ENCODE data around the gene SERTAD3.

The SERTAD3 gene

GRCh38 chr19:40424637-40425449 is 19.3 kb downstream of the SERTAD3 start:
- no peak for DNase-seq (ENCODE audit: low spot score)

GRCh38 chr19:40423938-40424337 is 20.2 kb downstream of the SERTAD3 start:
- DNase-seq (ENCODE audit: low spot score) = no peak

- no peak for DNase-seq (ENCODE audit: low spot score)
These were observed 21.2 kb downstream of the SERTAD3 start for GRCh38 chr19:40422748-40423566.

GRCh38 chr19:40421993-40422747 is 22.0 kb downstream of the SERTAD3 start:
- no peak for DNase-seq (ENCODE audit: low spot score)

- DNase-seq (ENCODE audit: low spot score) = peak; percentile 96
These were observed 23.1 kb downstream of the SERTAD3 start for GRCh38 chr19:40420766-40421765.

- DNase-seq (ENCODE audit: low spot score) = no peak
These were observed 23.7 kb downstream of the SERTAD3 start for GRCh38 chr19:40420451-40420765.

GRCh38 chr19:40419780-40420179 is 24.4 kb downstream of the SERTAD3 start:
- no peak for DNase-seq (ENCODE audit: low spot score)

GRCh38 chr19:40419066-40419612 is 25.0 kb downstream of the SERTAD3 start:
- no peak for DNase-seq (ENCODE audit: low spot score)

- no peak for DNase-seq (ENCODE audit: low spot score)
These were observed 26.1 kb downstream of the SERTAD3 start for GRCh38 chr19:40418040-40418439.

- no peak for DNase-seq (ENCODE audit: low spot score)
These were observed 26.5 kb downstream of the SERTAD3 start for GRCh38 chr19:40417643-40417981.

GRCh38 chr19:40416918-40417642 is 27.1 kb downstream of the SERTAD3 start:
- DNase-seq (ENCODE audit: low spot score) = no peak

- DNase-seq (ENCODE audit: low spot score) = no peak
These were observed 28.4 kb downstream of the SERTAD3 start for GRCh38 chr19:40415768-40416167.

- DNase-seq (ENCODE audit: low spot score) = no peak
These were observed 29.3 kb downstream of the SERTAD3 start for GRCh38 chr19:40414542-40415535.

GRCh38 chr19:40413291-40413845 is 30.8 kb downstream of the SERTAD3 start, which contains the start of gene PRX:
PRX (minus strand) TSS chr19:40413378; CDS start chr19:40407932, 5,446 bp downstream.
- DNase-seq (ENCODE audit: low spot score) = no peak

- no peak for DNase-seq (ENCODE audit: low spot score)
These were observed 31.3 kb downstream of the SERTAD3 start for GRCh38 chr19:40412866-40413265.

GRCh38 chr19:40411958-40412499 is 32.1 kb downstream of the SERTAD3 start:
- no peak for DNase-seq (ENCODE audit: low spot score)

- DNase-seq (ENCODE audit: low spot score) = no peak
These were observed 32.9 kb downstream of the SERTAD3 start for GRCh38 chr19:40411125-40411842.

GRCh38 chr19:40410030-40410389 is 34.1 kb downstream of the SERTAD3 start:
- DNase-seq (ENCODE audit: low spot score) = no peak

Measured in GM03348 (cell line).